ENCODE data around the gene FAM9C.

The FAM9C gene

GRCh38 chrX:13001097-13001496 is 43.3 kb downstream of the FAM9C start:
- H3K4me3 ChIP-seq (ENCODE audit: low read depth, low read length), result no peak overlapping the region
- H3K9me3 ChIP-seq (ENCODE audit: control insufficient read depth, insufficient read depth, low read depth, low read length), result no peaks in the 10 kb centered on the region
- no peak for TF ChIP-seq MYNN (tag by site-specific recombination; IDR thresholded peaks at IDR 0.05; ENCODE audit: borderline replicate concordance)
- TF ChIP-seq ZNF324 (tag by site-specific recombination; IDR thresholded peaks at IDR 0.05), result no peak
- TF ChIP-seq ZNF560 (tag by site-specific recombination; IDR thresholded peaks at IDR 0.05; ENCODE audit: borderline replicate concordance), result no peak
- TF ChIP-seq, protein P1, sequence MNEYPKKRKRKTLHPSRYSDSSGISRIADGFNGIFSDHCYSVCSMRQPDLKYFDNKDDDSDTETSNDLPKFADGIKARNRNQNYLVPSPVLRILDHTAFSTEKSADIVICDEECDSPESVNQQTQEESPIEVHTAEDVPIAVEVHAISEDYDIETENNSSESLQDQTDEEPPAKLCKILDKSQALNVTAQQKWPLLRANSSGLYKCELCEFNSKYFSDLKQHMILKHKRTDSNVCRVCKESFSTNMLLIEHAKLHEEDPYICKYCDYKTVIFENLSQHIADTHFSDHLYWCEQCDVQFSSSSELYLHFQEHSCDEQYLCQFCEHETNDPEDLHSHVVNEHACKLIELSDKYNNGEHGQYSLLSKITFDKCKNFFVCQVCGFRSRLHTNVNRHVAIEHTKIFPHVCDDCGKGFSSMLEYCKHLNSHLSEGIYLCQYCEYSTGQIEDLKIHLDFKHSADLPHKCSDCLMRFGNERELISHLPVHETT (tag by site-specific recombination; IDR thresholded peaks at IDR 0.05), result no peak
- no peak for TF ChIP-seq ZNF311 (tag by site-specific recombination; IDR thresholded peaks at IDR 0.05; ENCODE audit: borderline replicate concordance)
- TF ChIP-seq FEZF1 (tag by site-specific recombination; IDR thresholded peaks at IDR 0.05), result no peak
- no peak for TF ChIP-seq ZNF16 (tag by site-specific recombination; IDR thresholded peaks at IDR 0.05; ENCODE audit: low read depth)
- TF ChIP-seq PRDM4 (tag by site-specific recombination; IDR thresholded peaks at IDR 0.05), result no peak
- TF ChIP-seq ZNF830 (tag by site-specific recombination; IDR thresholded peaks at IDR 0.05; ENCODE audit: low read depth), result no peak
- no peak for TF ChIP-seq EGR2 (tag by site-specific recombination; IDR thresholded peaks at IDR 0.05; ENCODE audit: low read depth)
- TF ChIP-seq ZNF184 (tag by site-specific recombination; IDR thresholded peaks at IDR 0.05), result no peak
- TF ChIP-seq TCF7L2 (IDR thresholded peaks at IDR 0.05; ENCODE audit: borderline replicate concordance, low read depth, low read length), result no peak
- no peak for TF ChIP-seq SP2 (tag by site-specific recombination; IDR thresholded peaks at IDR 0.05)
- TF ChIP-seq ZNF768 (tag by site-specific recombination; IDR thresholded peaks at IDR 0.05), result no peak
- no peak for TF ChIP-seq ZNF707 (tag by site-specific recombination; IDR thresholded peaks at IDR 0.05)
- ChIA-PET CTCF (interaction anchor here (0.7 to 2.4 kb wide), 3 partner anchors 52 to 487 kb away, joined by 3 to 13 read pairs (median 4); no protein-coding TSS in a partner anchor), POLR2A (no interaction called here)
- H3K27ac ChIP-seq (ENCODE audit: extremely low read depth, low read depth, low read length), result no peak overlapping the region
- H3K4me1 ChIP-seq (ENCODE audit: control insufficient read depth, insufficient read depth, low read length), result peaks cover 7% of the 10 kb centered on the region; the same call in 1 of the 2 replicates
- H3K36me3 ChIP-seq (ENCODE audit: control insufficient read depth in 2 of 2, insufficient read depth in 1 of 2, low read length in 2 of 2), result no peaks in the 10 kb centered on the region

GRCh38 chrX:13000301-13000811 is 44.1 kb downstream of the FAM9C start:
- no peaks in the 10 kb centered on the region for H3K9me3 ChIP-seq (ENCODE audit: control insufficient read depth, insufficient read depth, low read depth, low read length)
- CTCF ChIA-PET, result interaction anchor here (0.7 to 2.4 kb wide), 2 partner anchors 54 to 487 kb away, joined by 3 to 13 read pairs; no protein-coding TSS in a partner anchor
- no peaks in the 10 kb centered on the region for H3K36me3 ChIP-seq (ENCODE audit: control insufficient read depth in 2 of 2, insufficient read depth in 1 of 2, low read length in 2 of 2)
- TF ChIP-seq ZNF76 (tag by site-specific recombination; IDR thresholded peaks at IDR 0.05; ENCODE audit: borderline replicate concordance, low read depth) (no peak), ZNF555 (tag by site-specific recombination; conservative IDR thresholded peaks at IDR 0.05) (no peak), ZNF571 (tag by site-specific recombination; IDR thresholded peaks at IDR 0.05) (no peak), ZNF426 (tag by site-specific recombination; IDR thresholded peaks at IDR 0.05) (no peak), ZBTB21 (tag by site-specific recombination; IDR thresholded peaks at IDR 0.05) (no peak), FEZF1 (tag by site-specific recombination; IDR thresholded peaks at IDR 0.05) (no peak), KLF10 (tag by site-specific recombination; IDR thresholded peaks at IDR 0.05) (no peak), GLI4 (tag by site-specific recombination; IDR thresholded peaks at IDR 0.05) (no peak), OVOL3 (tag by site-specific recombination; IDR thresholded peaks at IDR 0.05) (no peak)
- TF ChIP-seq, protein P2, sequence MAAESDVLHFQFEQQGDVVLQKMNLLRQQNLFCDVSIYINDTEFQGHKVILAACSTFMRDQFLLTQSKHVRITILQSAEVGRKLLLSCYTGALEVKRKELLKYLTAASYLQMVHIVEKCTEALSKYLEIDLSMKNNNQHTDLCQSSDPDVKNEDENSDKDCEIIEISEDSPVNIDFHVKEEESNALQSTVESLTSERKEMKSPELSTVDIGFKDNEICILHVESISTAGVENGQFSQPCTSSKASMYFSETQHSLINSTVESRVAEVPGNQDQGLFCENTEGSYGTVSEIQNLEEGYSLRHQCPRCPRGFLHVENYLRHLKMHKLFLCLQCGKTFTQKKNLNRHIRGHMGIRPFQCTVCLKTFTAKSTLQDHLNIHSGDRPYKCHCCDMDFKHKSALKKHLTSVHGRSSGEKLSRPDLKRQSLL (tag by site-specific recombination; IDR thresholded peaks at IDR 0.05), result no peak
- peaks cover 7% of the 10 kb centered on the region; the same call in 1 of the 2 replicates for H3K4me1 ChIP-seq (ENCODE audit: control insufficient read depth, insufficient read depth, low read length)
- H3K27ac ChIP-seq (ENCODE audit: extremely low read depth, low read depth, low read length), result no peak overlapping the region
- no peak overlapping the region for H3K4me3 ChIP-seq (ENCODE audit: low read depth, low read length)
- POLR2A ChIA-PET, result no interaction called here
